Neural progenitor cell (in vitro differentiated cells): ENCODE results near the gene SHROOM2. TPM values are rescaled to one million over a fixed set of nuclear protein-coding genes. Genes with fewer than 3 reads are reported as not detected.
A peak's percentile ranks its signal among the peaks of the same experiment; 100 is the strongest.

Experiments used
- DNase-seq: peaks from one replicate; pipeline ENCODE4 v3.0.0-alpha.2; 2016; ENCODE audit warnings: low spot score
- H2AFZ ChIP-seq: fragments of 200-600 bp; sonication (generic); replicated peaks from 2 replicates; pipeline ENCODE4 v1.6.1; 2016; ENCODE audit warnings: antibody characterized with exemption
- H3F3A ChIP-seq: fragments of 200-600 bp; sonication (generic); 2 replicates; pipeline ENCODE4 v1.6.1; 2016; ENCODE audit warnings: antibody characterized with exemption, low read depth
- H3K27ac ChIP-seq: fragments of 200-600 bp; sonication (generic); 2 replicates; pipeline ENCODE4 v1.5.1; 2016; ENCODE audit warnings: mild to moderate bottlenecking
- H3K27me3 ChIP-seq: fragments of 200-600 bp; sonication (generic); 2 replicates; pipeline ENCODE4 v1.6.1; 2016; ENCODE audit warnings: mild to moderate bottlenecking, moderate library complexity
- H3K36me3 ChIP-seq: fragments of 200-600 bp; sonication (generic); 2 replicates; pipeline ENCODE4 v1.5.1; 2016
- H3K4me1 ChIP-seq: fragments of 200-600 bp; sonication (generic); 2 replicates; pipeline ENCODE4 v1.6.1; 2016; ENCODE audit warnings: mixed run types
- H3K4me2 ChIP-seq: fragments of 200-600 bp; sonication (generic); 2 replicates; pipeline ENCODE4 v1.6.1; 2016
- H3K4me3 ChIP-seq: fragments of 200-600 bp; sonication (generic); 2 replicates; pipeline ENCODE4 v1.5.1; 2016
- H3K79me2 ChIP-seq: fragments of 200-600 bp; sonication (generic); 2 replicates; pipeline ENCODE4 v1.6.1; 2016; ENCODE audit warnings: low read depth
- H3K9ac ChIP-seq: fragments of 200-600 bp; sonication (generic); 2 replicates; pipeline ENCODE4 v1.6.1; 2016
- H3K9me3 ChIP-seq: fragments of 200-600 bp; sonication (generic); 2 replicates; pipeline ENCODE4 v1.5.1; 2016; ENCODE audit warnings: low read depth
- H4K20me1 ChIP-seq: fragments of 200-600 bp; sonication (generic); 2 replicates; pipeline ENCODE4 v1.6.1; 2016; ENCODE audit warnings: low read depth
- H3K27ac Mint-ChIP-seq: 3 replicates; pipeline ENCODE4 v1.8.0; 2021; ENCODE audit warnings: mixed read lengths
- H3K27me3 Mint-ChIP-seq: 2 replicates; pipeline ENCODE4 v1.8.0; 2022; ENCODE audit warnings: low read depth, mild to moderate bottlenecking, inconsistent platforms, moderate library complexity, mixed read lengths; ENCODE audit not compliant: insufficient read depth
- H3K36me3 Mint-ChIP-seq: 3 replicates; pipeline ENCODE4 v1.8.0; 2021; ENCODE audit warnings: mixed read lengths
- H3K4me1 Mint-ChIP-seq: 3 replicates; pipeline ENCODE4 v1.8.0; 2021; ENCODE audit warnings: mixed read lengths
- H3K4me3 Mint-ChIP-seq: 3 replicates; pipeline ENCODE4 v1.8.0; 2021; ENCODE audit warnings: mild to moderate bottlenecking, moderate library complexity, mixed read lengths
- H3K9me3 Mint-ChIP-seq: 3 replicates; pipeline ENCODE4 v1.8.0; 2020; ENCODE audit warnings: mixed read lengths
- EZH2 ChIP-seq: fragments of 200-600 bp; sonication (generic); IDR thresholded peaks from 2 replicates; pipeline ENCODE4 v1.6.1; 2017; ENCODE audit warnings: antibody characterized with exemption, mild to moderate bottlenecking, moderate library complexity
- EZH2phosphoT487 ChIP-seq: fragments of 200-600 bp; sonication (generic); IDR thresholded peaks from 2 replicates; pipeline ENCODE4 v1.6.1; 2017; ENCODE audit warnings: antibody characterized with exemption
- total RNA-seq: library from RNA; depleted of rRNA; stranded (reverse); fragments of >200 nt; gene quantifications from 2 replicates; pipeline ENCODE4 v1.2.3, GENCODE V29; 2015; ENCODE audit warnings: low replicate concordance
- TF ChIP-seq, protein P1 (sequence below): fragments of 200-600 bp; sonication (generic); IDR thresholded peaks from 2 replicates; pipeline ENCODE4 v1.5.1; 2017; ENCODE audit warnings: antibody characterized with exemption, mild to moderate bottlenecking

Gene SHROOM2
- total RNA-seq, 1 donor from 2014 or later, result 9.1 TPM

DNA sequence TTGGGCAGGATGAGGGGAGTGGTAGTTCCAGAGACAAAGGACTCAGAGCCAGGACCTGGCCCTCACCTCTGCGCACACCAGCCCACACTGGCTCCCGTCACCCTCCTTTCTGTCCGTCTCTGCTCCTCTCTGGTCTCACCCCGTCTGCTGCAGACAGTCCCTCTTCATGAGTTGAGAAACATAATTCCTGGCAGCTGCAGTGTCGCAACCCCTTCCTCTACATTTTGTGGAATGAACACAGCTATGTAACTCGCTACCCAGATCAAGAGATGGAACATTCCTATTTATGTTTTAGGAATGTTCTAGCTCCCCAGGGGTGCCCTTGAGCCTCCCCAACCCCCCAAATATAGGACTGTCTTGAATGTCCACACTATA is 59.3 kb downstream of the SHROOM2 start:
- Mint-ChIP-seq H3K4me3 (no peak overlapping the region), H3K4me1 (peaks cover 38% of the 10 kb centered on the region), H3K27ac (peak overlapping the region; percentile 16), H3K9me3 (peaks cover 11% of the 10 kb centered on the region), H3K27me3 (no peaks in the 10 kb centered on the region), H3K36me3 (peaks cover 3% of the 10 kb centered on the region)
- TF ChIP-seq, protein P1, sequence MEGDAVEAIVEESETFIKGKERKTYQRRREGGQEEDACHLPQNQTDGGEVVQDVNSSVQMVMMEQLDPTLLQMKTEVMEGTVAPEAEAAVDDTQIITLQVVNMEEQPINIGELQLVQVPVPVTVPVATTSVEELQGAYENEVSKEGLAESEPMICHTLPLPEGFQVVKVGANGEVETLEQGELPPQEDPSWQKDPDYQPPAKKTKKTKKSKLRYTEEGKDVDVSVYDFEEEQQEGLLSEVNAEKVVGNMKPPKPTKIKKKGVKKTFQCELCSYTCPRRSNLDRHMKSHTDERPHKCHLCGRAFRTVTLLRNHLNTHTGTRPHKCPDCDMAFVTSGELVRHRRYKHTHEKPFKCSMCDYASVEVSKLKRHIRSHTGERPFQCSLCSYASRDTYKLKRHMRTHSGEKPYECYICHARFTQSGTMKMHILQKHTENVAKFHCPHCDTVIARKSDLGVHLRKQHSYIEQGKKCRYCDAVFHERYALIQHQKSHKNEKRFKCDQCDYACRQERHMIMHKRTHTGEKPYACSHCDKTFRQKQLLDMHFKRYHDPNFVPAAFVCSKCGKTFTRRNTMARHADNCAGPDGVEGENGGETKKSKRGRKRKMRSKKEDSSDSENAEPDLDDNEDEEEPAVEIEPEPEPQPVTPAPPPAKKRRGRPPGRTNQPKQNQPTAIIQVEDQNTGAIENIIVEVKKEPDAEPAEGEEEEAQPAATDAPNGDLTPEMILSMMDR, result no peak
- no peak for TF ChIP-seq EZH2
- TF ChIP-seq EZH2phosphoT487, result no peak
- Histone ChIP-seq H3K4me1 (peaks cover 11% of the 10 kb centered on the region), H4K20me1 (peaks cover 31% of the 10 kb centered on the region), H3K4me2 (no peak overlapping the region), H3F3A (peaks cover 12% of the 10 kb centered on the region), H3K36me3 (no peaks in the 10 kb centered on the region), H2AFZ (no peak overlapping the region), H3K9ac (no peak overlapping the region), H3K9me3 (no peaks in the 10 kb centered on the region), H3K4me3 (no peak overlapping the region), H3K79me2 (peaks cover 40% of the 10 kb centered on the region), H3K27ac (no peak overlapping the region), H3K27me3 (no peaks in the 10 kb centered on the region)
- no peak for DNase-seq

DNA sequence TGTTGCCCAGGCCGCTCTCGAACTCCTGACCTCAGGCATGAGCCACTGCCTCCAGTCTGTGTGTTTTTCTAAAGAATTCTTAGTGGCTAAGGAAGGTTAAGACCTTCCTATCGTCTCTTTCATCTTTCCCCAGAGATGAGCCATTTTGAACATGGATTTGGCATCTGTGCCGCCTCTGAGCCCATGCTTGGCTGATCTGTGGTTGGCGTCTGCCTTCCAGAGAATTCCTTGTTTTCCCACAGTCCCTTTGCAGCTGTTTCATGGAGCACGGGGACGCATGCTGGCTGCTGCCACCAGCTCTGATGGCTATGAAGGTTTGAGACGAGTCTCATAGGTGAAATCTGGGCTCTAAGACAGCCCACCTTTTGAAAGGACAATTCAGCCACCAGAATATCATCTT is 60.4 kb downstream of the SHROOM2 start:
- Mint-ChIP-seq H3K9me3 (peaks cover 11% of the 10 kb centered on the region), H3K27ac (no peak overlapping the region), H3K4me1 (peaks cover 33% of the 10 kb centered on the region), H3K4me3 (no peak overlapping the region), H3K36me3 (peaks cover 3% of the 10 kb centered on the region), H3K27me3 (peaks cover 3% of the 10 kb centered on the region)
- no peak overlapping the region for H3K4me3 ChIP-seq
- TF ChIP-seq EZH2 (no peak), EZH2phosphoT487 (no peak)
- TF ChIP-seq, protein P1, result no peak
- H3K79me2 ChIP-seq, result peaks cover 38% of the 10 kb centered on the region
- peaks cover 24% of the 10 kb centered on the region for H4K20me1 ChIP-seq
- H3K27ac ChIP-seq, result no peak overlapping the region
- H3K4me1 ChIP-seq, result peaks cover 11% of the 10 kb centered on the region
- H3K9me3 ChIP-seq, result no peaks in the 10 kb centered on the region
- H3K27me3 ChIP-seq, result no peaks in the 10 kb centered on the region
- peaks cover 12% of the 10 kb centered on the region for H3F3A ChIP-seq
- H3K4me2 ChIP-seq, result no peak overlapping the region
- no peak overlapping the region for H3K9ac ChIP-seq
- no peaks in the 10 kb centered on the region for H3K36me3 ChIP-seq
- no peak for DNase-seq
- no peak overlapping the region for H2AFZ ChIP-seq

DNA sequence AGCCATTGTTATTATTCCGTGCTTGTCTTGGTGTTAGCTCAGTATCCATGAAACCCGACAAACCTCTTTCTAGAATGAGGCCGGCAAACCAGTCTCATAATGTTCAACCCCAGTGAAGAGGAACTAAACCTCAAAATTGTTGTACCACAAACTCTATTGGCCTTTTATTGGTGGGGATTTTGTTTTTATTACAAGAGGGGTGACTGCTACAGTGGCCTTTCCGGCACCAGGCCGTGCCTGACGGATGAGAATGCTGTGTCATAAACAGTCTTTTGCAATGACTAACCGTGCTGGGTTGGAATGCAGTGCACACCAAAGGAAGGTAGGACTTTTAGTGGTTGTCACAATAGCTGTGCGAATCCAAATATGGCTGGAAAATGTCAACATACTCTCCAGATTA is 60.8 kb downstream of the SHROOM2 start:
- peaks cover 3% of the 10 kb centered on the region for H3K27me3 Mint-ChIP-seq
- Histone ChIP-seq H2AFZ (no peak overlapping the region), H3K27me3 (no peaks in the 10 kb centered on the region), H4K20me1 (peaks cover 20% of the 10 kb centered on the region), H3K4me3 (no peak overlapping the region), H3K4me1 (peaks cover 11% of the 10 kb centered on the region), H3K9ac (no peak overlapping the region), H3K4me2 (no peak overlapping the region), H3F3A (peaks cover 12% of the 10 kb centered on the region), H3K27ac (no peak overlapping the region), H3K9me3 (no peaks in the 10 kb centered on the region), H3K79me2 (peaks cover 35% of the 10 kb centered on the region), H3K36me3 (no peaks in the 10 kb centered on the region)
- H3K9me3 Mint-ChIP-seq, result peaks cover 11% of the 10 kb centered on the region
- DNase-seq, result no peak
- H3K4me3 Mint-ChIP-seq, result no peak overlapping the region
- TF ChIP-seq EZH2phosphoT487 (no peak), EZH2 (no peak)
- TF ChIP-seq, protein P1, result no peak
- H3K4me1 Mint-ChIP-seq, result peaks cover 34% of the 10 kb centered on the region
- no peak overlapping the region for H3K27ac Mint-ChIP-seq
- peaks cover 3% of the 10 kb centered on the region for H3K36me3 Mint-ChIP-seq
